ENCODE data around the gene B3GALT5. TPM values are rescaled to one million over a fixed set of nuclear protein-coding genes. Genes with fewer than 3 reads are reported as not detected.

The B3GALT5 gene
- total and polyA plus RNA-seq, 2 donors (not counting 1 experiment from before 2014, with no cell fraction given): not detected

GRCh38 chr21:39650801-39651200, 38.1 kb downstream of the B3GALT5 start:
- H2AFZ ChIP-seq (ENCODE audit: insufficient read depth, low read depth, low read length, poor library complexity, severe bottlenecking): no peak overlapping the region
- ChIA-PET POLR2A (no interaction called here), CTCF (no interaction called here)
- no peak for ATAC-seq (ENCODE audit: low read depth)
- Mint-ChIP-seq H3K27me3 (no peaks in the 10 kb centered on the region), H3K9me3 (ENCODE audit: insufficient read depth) (peaks cover 9% of the 10 kb centered on the region), H3K4me1 (no peaks in the 10 kb centered on the region), H3K4me3 (no peak overlapping the region), H3K27ac (no peak overlapping the region)
- TF ChIP-seq CTCF (IDR thresholded peaks at IDR 0.05) (no peak), EZH2 (IDR thresholded peaks at IDR 0.05; ENCODE audit: borderline replicate concordance, insufficient read depth, low read depth, low read length, poor library complexity, severe bottlenecking) (no peak)
- intact Hi-C loops (cut with micrococcal nuclease): no loop called here
- H3K4me3 ChIP-seq (ENCODE audit: control extremely low read depth in 1 of 5, extremely low read depth in 1 of 5, insufficient read depth in 1 of 5, low read depth in 2 of 5, low read length in 4 of 5): no peak overlapping the region
- WGBS (ENCODE audit: insufficient coverage): 93% methylated on average over 5 of the region's 7 CpGs
- no peaks in the 10 kb centered on the region for H4K20me1 ChIP-seq (ENCODE audit: control insufficient read depth, insufficient read depth, low read length, poor library complexity, severe bottlenecking)
- H3K36me3 ChIP-seq (replicated peaks in 1 of 2; ENCODE audit: control extremely low read depth in 1 of 2, control insufficient read depth in 1 of 2, extremely low read depth in 1 of 2, insufficient read depth in 2 of 2, low read length in 1 of 2): no peaks in the 10 kb centered on the region
- no peak overlapping the region for H3K9ac ChIP-seq (ENCODE audit: low read length)
- DNase-seq: no peak
- no peak overlapping the region for H3K4me2 ChIP-seq (replicated peaks; ENCODE audit: low read depth, low read length, poor library complexity, severe bottlenecking)
- no peaks in the 10 kb centered on the region for H3K27me3 ChIP-seq (replicated peaks in 1 of 4; ENCODE audit: control extremely low read depth in 1 of 4, control insufficient read depth in 3 of 4, insufficient read depth in 4 of 4, low read length in 3 of 4)
- H3K79me2 ChIP-seq (ENCODE audit: control insufficient read depth, insufficient read depth, low read length): no peaks in the 10 kb centered on the region
- peaks cover 0 to 42% (median 7%) of the 10 kb centered on the region in 3 donors for H3K9me3 ChIP-seq (ENCODE audit: control extremely low read depth in 1 of 3, control insufficient read depth in 2 of 3, insufficient read depth in 1 of 3, low read length in 2 of 3)
- H3K27ac ChIP-seq (ENCODE audit: low read length in 2 of 2): no peak overlapping the region
- H3K4me1 ChIP-seq (ENCODE audit: control insufficient read depth in 2 of 2, insufficient read depth in 2 of 2, low read length in 2 of 2): no peaks in the 10 kb centered on the region

- Histone ChIP-seq H3K36me3 (replicated peaks in 1 of 2; ENCODE audit: control extremely low read depth in 1 of 2, control insufficient read depth in 1 of 2, extremely low read depth in 1 of 2, insufficient read depth in 2 of 2, low read length in 1 of 2) (no peaks in the 10 kb centered on the region), H2AFZ (ENCODE audit: insufficient read depth, low read depth, low read length, poor library complexity, severe bottlenecking) (no peak overlapping the region), H3K4me1 (ENCODE audit: control insufficient read depth in 2 of 2, insufficient read depth in 2 of 2, low read length in 2 of 2) (no peaks in the 10 kb centered on the region), H3K27ac (ENCODE audit: low read length in 2 of 2) (no peak overlapping the region), H3K9me3 (ENCODE audit: control extremely low read depth in 1 of 3, control insufficient read depth in 2 of 3, insufficient read depth in 1 of 3, low read length in 2 of 3) (peaks cover 0 to 43% (median 7%) of the 10 kb centered on the region in 3 donors), H3K27me3 (replicated peaks in 1 of 4; ENCODE audit: control extremely low read depth in 1 of 4, control insufficient read depth in 3 of 4, insufficient read depth in 4 of 4, low read length in 3 of 4) (no peaks in the 10 kb centered on the region), H3K4me3 (ENCODE audit: control extremely low read depth in 1 of 5, extremely low read depth in 1 of 5, insufficient read depth in 1 of 5, low read depth in 2 of 5, low read length in 4 of 5) (no peak overlapping the region), H4K20me1 (ENCODE audit: control insufficient read depth, insufficient read depth, low read length, poor library complexity, severe bottlenecking) (no peaks in the 10 kb centered on the region), H3K9ac (ENCODE audit: low read length) (no peak overlapping the region), H3K79me2 (ENCODE audit: control insufficient read depth, insufficient read depth, low read length) (no peaks in the 10 kb centered on the region), H3K4me2 (replicated peaks; ENCODE audit: low read depth, low read length, poor library complexity, severe bottlenecking) (no peak overlapping the region)
- 100% methylated on average over 1 of the region's 3 CpGs for WGBS (ENCODE audit: insufficient coverage)
- DNase-seq (no peak), ATAC-seq (ENCODE audit: low read depth) (no peak)
- H3K27me3 Mint-ChIP-seq: no peaks in the 10 kb centered on the region
- intact Hi-C loops (cut with micrococcal nuclease): no loop called here
- ChIA-PET POLR2A (no interaction called here), CTCF (no interaction called here)
- TF ChIP-seq EZH2 (IDR thresholded peaks at IDR 0.05; ENCODE audit: borderline replicate concordance, insufficient read depth, low read depth, low read length, poor library complexity, severe bottlenecking): no peak
- TF ChIP-seq CTCF (IDR thresholded peaks at IDR 0.05): no peak
- H3K4me1 Mint-ChIP-seq: no peaks in the 10 kb centered on the region
- peaks cover 9% of the 10 kb centered on the region for H3K9me3 Mint-ChIP-seq (ENCODE audit: insufficient read depth)
- no peak overlapping the region for H3K4me3 Mint-ChIP-seq
- H3K27ac Mint-ChIP-seq: no peak overlapping the region
These were observed 38.5 kb downstream of the B3GALT5 start for GRCh38 chr21:39651206-39651605.

Data from B cell (primary cell).